BLaER1 (cell line): ENCODE results near the gene ARTN.

ENCODE experiments used
- H3K27ac ChIP-seq: shearing (Covaris generic); formaldehyde crosslinking; 2 replicates; pipeline ENCODE4 v1.8.1; 2022
- H3K27me3 ChIP-seq: shearing (Covaris generic); formaldehyde crosslinking; 2 replicates; pipeline ENCODE4 v1.8.1; 2022
- H3K36me3 ChIP-seq: shearing (Covaris generic); formaldehyde crosslinking; 2 replicates; pipeline ENCODE4 v1.8.1; 2022
- H3K4me1 ChIP-seq: shearing (Covaris generic); formaldehyde crosslinking; 2 replicates; pipeline ENCODE4 v1.8.1; 2022
- H3K4me2 ChIP-seq: shearing (Covaris generic); formaldehyde crosslinking; 2 replicates; pipeline ENCODE4 v1.8.1; 2022
- H3K4me3 ChIP-seq: shearing (Covaris generic); formaldehyde crosslinking; 2 replicates; pipeline ENCODE4 v1.8.1; 2022
- H3K9ac ChIP-seq: shearing (Covaris generic); formaldehyde crosslinking; 2 replicates; pipeline ENCODE4 v1.8.1; 2022
- H3K9me3 ChIP-seq: shearing (Covaris generic); formaldehyde crosslinking; 2 replicates; pipeline ENCODE4 v1.8.1; 2022
- H4K20me1 ChIP-seq: shearing (Covaris generic); formaldehyde crosslinking; 2 replicates; pipeline ENCODE4 v1.8.1; 2022
- Cebpa-rat ChIP-seq: shearing (Covaris generic); IDR thresholded peaks from 2 replicates; pipeline ENCODE4 v1.8.1; 2022

ARTN gene

GRCh38 chr1:43956234-43956633, 22.6 kb downstream of the ARTN start:
- Histone ChIP-seq H3K9me3 (no peaks in the 10 kb centered on the region), H3K4me3 (no peak overlapping the region), H3K36me3 (peaks cover 55% of the 10 kb centered on the region)

DNA sequence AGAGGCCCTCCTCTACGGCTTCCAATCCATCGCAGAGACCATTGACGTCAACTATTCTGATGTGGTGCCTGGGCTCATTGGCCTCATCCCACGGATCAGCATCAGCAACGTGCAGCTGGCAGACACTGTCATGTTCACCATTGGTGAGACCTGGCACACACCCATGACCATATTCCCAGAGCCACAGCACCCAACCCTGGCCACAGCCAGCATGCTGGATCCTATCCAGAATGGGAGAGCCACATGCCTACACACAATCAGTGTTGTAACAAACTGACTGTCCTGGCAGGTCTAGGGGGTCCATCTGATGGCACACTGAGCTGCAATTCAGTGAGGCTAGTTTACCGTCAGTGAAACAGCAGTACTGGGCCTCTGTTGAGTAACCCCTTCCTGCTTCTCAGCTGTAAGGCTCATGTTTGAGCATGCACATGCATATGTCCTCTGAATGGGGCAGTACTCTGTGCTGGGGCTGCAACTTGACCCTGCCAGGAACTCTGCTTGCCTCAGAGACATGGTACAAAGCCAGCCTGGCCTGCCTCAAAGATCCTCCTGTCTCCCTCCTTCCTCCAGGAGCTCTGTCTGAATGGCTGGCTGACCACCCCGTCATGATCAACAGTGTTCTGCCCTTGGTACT, 23.9 kb downstream of the ARTN start:
- H3K4me2 ChIP-seq = no peak overlapping the region
- H3K27ac ChIP-seq = no peak overlapping the region
- H3K9ac ChIP-seq = no peak overlapping the region
- H3K9me3 ChIP-seq = no peaks in the 10 kb centered on the region
- H3K4me3 ChIP-seq = no peak overlapping the region
- peaks cover 66% of the 10 kb centered on the region for H3K36me3 ChIP-seq
- H3K4me1 ChIP-seq = peaks cover 9% of the 10 kb centered on the region
- H4K20me1 ChIP-seq = peaks cover 24% of the 10 kb centered on the region
- no peak for TF ChIP-seq Cebpa-rat
- no peaks in the 10 kb centered on the region for H3K27me3 ChIP-seq

More at GRCh38 chr1:43956234-43956633, 22.6 kb downstream of the ARTN start:
- TF ChIP-seq Cebpa-rat = no peak
- H3K4me2 ChIP-seq = no peak overlapping the region
- peaks cover 9% of the 10 kb centered on the region for H3K4me1 ChIP-seq
- H3K27ac ChIP-seq = no peak overlapping the region
- H3K9ac ChIP-seq = no peak overlapping the region
- peaks cover 26% of the 10 kb centered on the region for H4K20me1 ChIP-seq
- H3K27me3 ChIP-seq = no peaks in the 10 kb centered on the region

DNA sequence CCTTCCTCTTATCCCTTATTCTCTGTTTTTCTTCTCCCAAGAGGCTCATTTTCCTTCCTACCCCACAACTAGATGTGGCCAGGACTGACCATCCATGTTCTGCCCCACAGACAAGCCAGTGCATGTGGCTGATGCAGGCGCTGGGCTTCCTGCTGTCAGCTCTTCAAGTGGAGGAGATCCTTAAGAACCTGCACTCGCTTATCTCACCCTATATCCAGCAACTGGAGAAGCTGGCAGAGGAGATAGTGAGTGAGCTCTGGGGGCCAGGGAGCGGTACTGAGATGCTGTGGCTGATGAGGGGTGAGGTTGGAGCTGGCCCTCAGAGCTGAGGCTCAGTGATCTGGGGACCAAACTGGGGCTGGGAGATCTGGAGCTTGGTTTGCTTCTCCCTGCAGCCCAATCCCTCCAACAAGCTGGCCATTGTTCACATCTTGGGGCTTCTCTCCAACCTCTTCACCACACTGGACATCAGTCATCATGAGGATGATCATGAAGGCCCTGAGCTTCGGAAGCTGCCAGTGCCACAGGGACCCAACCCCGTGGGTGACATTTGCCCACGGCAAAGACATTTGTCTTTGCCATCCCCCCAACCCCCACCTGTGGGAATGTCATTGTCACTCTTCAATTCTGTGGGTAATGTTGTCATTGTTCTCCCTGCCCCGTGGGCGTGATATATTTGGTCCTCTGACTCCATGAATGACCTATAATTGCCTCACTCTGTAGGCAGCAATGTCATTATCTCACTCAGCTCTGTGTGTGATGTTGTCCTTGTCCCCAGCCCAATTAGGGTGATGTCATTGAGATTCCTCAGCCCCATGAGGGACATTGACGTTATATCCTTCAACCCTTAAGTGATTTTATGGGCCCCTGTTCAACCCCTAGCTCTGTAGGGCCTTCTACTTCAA, 25.0 kb downstream of the ARTN start:
- no peaks in the 10 kb centered on the region for H3K9me3 ChIP-seq
- H3K4me3 ChIP-seq = no peak overlapping the region
- H3K27me3 ChIP-seq = no peaks in the 10 kb centered on the region
- H4K20me1 ChIP-seq = peaks cover 13% of the 10 kb centered on the region
- peaks cover 77% of the 10 kb centered on the region for H3K36me3 ChIP-seq
- no peak for TF ChIP-seq Cebpa-rat
- H3K27ac ChIP-seq = no peak overlapping the region
- H3K4me2 ChIP-seq = no peak overlapping the region
- no peak overlapping the region for H3K9ac ChIP-seq
- no peaks in the 10 kb centered on the region for H3K4me1 ChIP-seq

GRCh38 chr1:43960798-43961197, 27.2 kb downstream of the ARTN start:
- no peak overlapping the region for H3K9ac ChIP-seq
- H3K9me3 ChIP-seq = no peaks in the 10 kb centered on the region
- H3K36me3 ChIP-seq = peaks cover 88% of the 10 kb centered on the region
- H4K20me1 ChIP-seq = peaks cover 4% of the 10 kb centered on the region; the same call in 1 of the 2 replicates
- H3K27ac ChIP-seq = no peak overlapping the region
- no peaks in the 10 kb centered on the region for H3K4me1 ChIP-seq
- no peaks in the 10 kb centered on the region for H3K27me3 ChIP-seq
- TF ChIP-seq Cebpa-rat = no peak
- H3K4me3 ChIP-seq = no peak overlapping the region
- no peak overlapping the region for H3K4me2 ChIP-seq

DNA sequence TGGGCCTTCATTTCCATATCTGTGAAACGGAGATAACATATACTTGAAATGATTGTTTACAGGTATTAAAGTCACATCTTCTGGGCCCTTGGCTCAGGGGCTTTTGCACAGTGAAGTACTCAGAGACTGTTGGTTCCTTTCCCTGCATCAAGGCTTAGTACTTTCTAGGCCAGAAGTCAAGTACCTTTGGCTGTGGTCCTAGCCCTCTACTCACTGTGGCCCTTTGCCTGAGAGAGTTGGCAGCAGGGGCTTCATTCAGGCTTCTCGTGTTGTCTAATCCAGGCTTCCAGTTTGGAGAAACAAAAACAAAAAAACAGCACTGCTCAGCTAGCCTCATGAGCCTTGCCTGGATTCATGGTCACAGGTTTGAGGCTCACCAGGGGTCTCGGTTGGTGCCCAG, 28.1 kb downstream of the ARTN start:
- Histone ChIP-seq H3K4me2 (no peak overlapping the region), H3K27me3 (no peaks in the 10 kb centered on the region), H3K27ac (no peak overlapping the region), H3K4me3 (no peak overlapping the region), H4K20me1 (peaks cover 5% of the 10 kb centered on the region; the same call in 1 of the 2 replicates), H3K4me1 (no peaks in the 10 kb centered on the region), H3K9me3 (no peaks in the 10 kb centered on the region), H3K36me3 (peaks cover 88% of the 10 kb centered on the region), H3K9ac (no peak overlapping the region)
- no peak for TF ChIP-seq Cebpa-rat

- no peaks in the 10 kb centered on the region for H3K9me3 ChIP-seq
- H3K4me2 ChIP-seq = no peak overlapping the region
- H3K4me3 ChIP-seq = no peak overlapping the region
- no peaks in the 10 kb centered on the region for H3K27me3 ChIP-seq
- no peak overlapping the region for H3K9ac ChIP-seq
- no peak for TF ChIP-seq Cebpa-rat
- H3K36me3 ChIP-seq = peaks cover 88% of the 10 kb centered on the region
- no peaks in the 10 kb centered on the region for H3K4me1 ChIP-seq
- peaks cover 5% of the 10 kb centered on the region; the same call in 1 of the 2 replicates for H4K20me1 ChIP-seq
- H3K27ac ChIP-seq = no peak overlapping the region
These were observed 28.7 kb downstream of the ARTN start for GRCh38 chr1:43962324-43962723.

- no peaks in the 10 kb centered on the region for H3K27me3 ChIP-seq
These were observed 29.4 kb downstream of the ARTN start for GRCh38 chr1:43963006-43963405.

GRCh38 chr1:43963890-43964289, 30.3 kb downstream of the ARTN start:
- Histone ChIP-seq H3K4me2 (no peak overlapping the region), H3K36me3 (peaks cover 80% of the 10 kb centered on the region), H3K9ac (no peak overlapping the region), H3K4me1 (no peaks in the 10 kb centered on the region), H3K27ac (no peak overlapping the region), H3K27me3 (no peaks in the 10 kb centered on the region), H3K4me3 (no peak overlapping the region), H4K20me1 (peaks cover 5% of the 10 kb centered on the region; the same call in 1 of the 2 replicates), H3K9me3 (no peaks in the 10 kb centered on the region)
- no peak for TF ChIP-seq Cebpa-rat

More at GRCh38 chr1:43963006-43963405, 29.4 kb downstream of the ARTN start:
- H3K4me1 ChIP-seq = no peaks in the 10 kb centered on the region
- H3K4me3 ChIP-seq = no peak overlapping the region
- no peak overlapping the region for H3K9ac ChIP-seq
- H3K27ac ChIP-seq = no peak overlapping the region
- H3K4me2 ChIP-seq = no peak overlapping the region
- no peak for TF ChIP-seq Cebpa-rat
- H3K36me3 ChIP-seq = peaks cover 88% of the 10 kb centered on the region
- no peaks in the 10 kb centered on the region for H3K9me3 ChIP-seq
- peaks cover 5% of the 10 kb centered on the region; the same call in 1 of the 2 replicates for H4K20me1 ChIP-seq

- Histone ChIP-seq H3K4me2 (no peak overlapping the region), H3K27ac (no peak overlapping the region), H3K9ac (no peak overlapping the region), H3K4me3 (no peak overlapping the region), H3K9me3 (no peaks in the 10 kb centered on the region), H3K27me3 (no peaks in the 10 kb centered on the region), H4K20me1 (peaks cover 9% of the 10 kb centered on the region; the same call in 1 of the 2 replicates), H3K4me1 (peaks cover 2% of the 10 kb centered on the region), H3K36me3 (peaks cover 67% of the 10 kb centered on the region)
- TF ChIP-seq Cebpa-rat = no peak
These were observed 31.7 kb downstream of the ARTN start for GRCh38 chr1:43965316-43965715.

DNA sequence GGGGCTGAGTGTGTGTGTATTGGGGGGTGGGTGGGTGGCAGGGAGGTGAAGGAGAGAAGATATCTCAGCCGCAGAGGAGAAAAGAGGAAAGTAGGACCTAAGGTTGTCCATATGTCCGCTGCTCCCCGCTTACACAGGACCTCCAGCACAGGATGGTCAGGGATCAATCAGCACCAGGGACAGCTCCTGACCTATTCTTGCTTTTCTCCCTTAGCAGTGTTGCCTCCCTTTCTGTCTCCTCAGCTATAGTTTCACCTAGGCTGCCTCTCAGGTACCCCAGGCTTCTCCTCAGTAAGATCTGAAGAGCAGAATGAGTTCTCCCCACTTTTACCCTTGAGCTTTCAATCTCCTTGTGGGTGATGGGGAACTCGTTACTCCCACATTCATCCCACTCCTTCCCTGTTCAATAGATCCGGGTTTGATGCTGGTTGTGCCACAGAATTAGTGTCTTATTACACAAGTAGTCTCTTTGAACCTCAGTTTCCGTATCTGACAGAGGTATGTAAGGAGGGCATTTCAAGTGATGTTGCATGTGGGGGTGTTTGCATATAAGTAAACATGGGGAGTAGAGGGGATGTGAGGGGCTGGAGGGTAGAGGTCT, 34.8 kb downstream of the ARTN start:
- Histone ChIP-seq H3K4me3 (no peak overlapping the region), H3K9ac (no peak overlapping the region), H3K36me3 (peaks cover 62% of the 10 kb centered on the region), H3K27me3 (no peaks in the 10 kb centered on the region), H3K4me1 (peaks cover 12% of the 10 kb centered on the region), H3K9me3 (no peaks in the 10 kb centered on the region), H3K27ac (no peak overlapping the region), H3K4me2 (no peak overlapping the region), H4K20me1 (peaks cover 19% of the 10 kb centered on the region; the same call in 1 of the 2 replicates)
- no peak for TF ChIP-seq Cebpa-rat
